Epidermal melanocyte (primary cell): Measurements from ENCODE around the gene VMAC.

Experiments used
- DNase-seq: peaks from one replicate; pipeline ENCODE4 v3.0.0; 2011; ENCODE audit warnings: low spot score; ENCODE audit not compliant: insufficient read length

The VMAC gene

DNA sequence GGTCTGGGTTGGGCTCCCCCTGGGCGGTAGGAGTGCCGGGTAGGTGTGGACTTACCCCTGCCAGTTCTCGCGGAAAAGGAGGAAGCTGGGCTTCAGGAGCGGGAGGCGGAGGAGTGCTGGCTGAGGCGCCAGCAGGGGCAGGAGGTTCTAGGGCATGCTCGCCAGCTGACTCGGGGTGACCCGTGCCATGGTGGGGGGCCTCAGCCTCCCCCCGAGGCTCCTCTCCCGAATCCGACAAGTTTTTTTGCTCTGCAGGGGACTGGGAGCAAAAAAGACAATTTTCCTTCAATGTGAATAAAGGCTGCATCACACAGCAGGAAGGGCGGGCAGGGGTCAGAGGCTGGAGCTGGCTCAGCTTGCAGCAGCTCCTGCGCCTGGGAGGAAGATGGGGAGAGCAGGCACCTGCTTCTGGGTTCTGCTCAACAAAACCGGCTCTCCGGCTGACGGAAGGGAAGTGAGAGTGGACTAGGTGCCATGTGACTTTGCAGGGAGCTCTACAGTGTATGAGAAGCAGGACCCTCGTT is 46.7 kb downstream of the VMAC start:
- DNase-seq, result no peak

DNA sequence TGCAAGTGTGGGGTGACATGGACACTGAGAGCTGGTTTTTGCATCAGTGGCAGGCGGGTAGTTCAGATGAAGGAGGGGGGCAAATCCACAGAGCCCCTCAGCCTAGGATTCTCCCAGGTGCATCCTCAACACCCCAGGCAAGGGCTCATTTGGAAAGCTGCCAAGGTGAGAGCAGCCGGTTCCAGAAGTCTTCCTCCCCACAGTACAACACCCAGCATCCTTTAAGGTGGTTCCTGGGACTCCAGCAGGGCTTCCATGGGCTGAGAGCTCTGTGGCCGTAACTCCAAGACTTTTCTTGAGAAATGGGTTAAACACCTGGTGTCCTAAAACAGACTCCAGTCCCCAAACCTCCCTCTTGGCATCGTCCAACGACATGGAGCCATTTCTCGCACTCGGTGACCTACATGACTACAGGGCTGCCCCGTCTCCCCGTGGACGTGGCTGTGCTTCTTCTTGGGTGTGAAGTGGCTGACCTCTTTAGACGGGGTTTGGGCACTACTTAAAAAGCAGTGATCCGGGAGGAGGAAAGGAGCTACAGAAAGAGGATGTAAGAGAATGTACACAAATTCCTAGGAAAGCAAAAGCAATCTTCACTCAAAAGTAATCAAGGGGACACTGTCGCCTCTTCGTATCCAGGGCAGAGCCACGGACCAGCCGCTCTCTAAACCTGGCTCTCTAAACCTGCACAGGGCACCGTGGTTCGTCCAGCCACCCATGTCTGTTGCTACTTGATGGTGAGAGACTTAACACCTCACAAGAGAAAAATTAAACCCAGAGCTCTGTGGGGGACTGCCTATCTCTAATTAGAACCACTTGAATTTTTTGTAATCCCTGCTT is 47.7 kb downstream of the VMAC start:
- DNase-seq, result no peak

DNA sequence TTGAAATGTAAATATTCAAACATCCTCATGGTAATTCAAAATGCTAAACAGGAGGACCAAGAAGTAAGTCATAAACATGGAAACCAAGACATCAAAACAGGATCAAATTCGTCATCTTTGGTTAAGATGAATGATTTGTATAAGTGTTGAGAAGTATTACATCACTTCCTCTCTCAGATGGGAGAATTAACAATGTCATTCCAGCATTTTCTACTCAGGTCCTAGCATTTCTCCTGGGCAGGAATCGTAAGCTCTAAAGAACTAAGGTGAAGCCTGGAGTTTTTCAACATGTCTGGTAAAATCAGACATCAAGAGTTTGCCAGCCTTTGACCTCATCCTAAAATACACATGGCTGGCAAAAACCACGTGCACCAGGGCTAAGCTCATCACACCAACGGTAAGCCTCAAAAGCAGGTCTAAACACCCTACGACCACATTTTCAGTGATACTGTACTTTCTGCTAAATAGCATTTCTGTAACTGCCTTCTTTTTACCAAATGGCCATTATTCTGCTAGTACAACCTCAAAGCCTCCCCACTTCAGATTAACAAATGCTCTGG is 48.4 kb downstream of the VMAC start:
- DNase-seq, result no peak

DNA sequence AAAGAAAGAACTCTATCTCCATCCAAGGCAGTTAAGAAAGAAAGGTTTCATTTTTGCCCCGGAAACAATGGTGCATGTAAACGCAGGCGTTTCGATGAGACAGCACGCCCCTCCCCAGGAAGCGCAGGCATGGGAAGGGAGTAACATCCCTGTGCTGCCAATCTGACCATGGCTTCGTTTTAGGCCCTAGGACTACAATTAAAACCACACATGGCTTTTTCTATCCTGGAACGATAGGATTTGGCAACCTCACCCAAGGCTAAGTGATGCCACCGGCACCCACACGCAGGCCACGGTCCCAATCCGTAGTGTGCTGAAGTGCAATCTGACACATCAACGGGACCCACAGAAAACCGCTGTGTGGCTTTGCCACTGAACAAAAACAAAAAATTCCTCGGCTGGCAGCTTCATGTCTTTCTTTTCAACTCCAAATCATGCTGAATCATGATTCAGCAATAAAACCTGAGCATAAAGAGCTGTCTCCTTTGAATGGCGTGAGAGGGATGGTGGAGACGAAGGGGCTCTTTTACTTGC is 49.1 kb downstream of the VMAC start:
- DNase-seq, result no peak

DNA sequence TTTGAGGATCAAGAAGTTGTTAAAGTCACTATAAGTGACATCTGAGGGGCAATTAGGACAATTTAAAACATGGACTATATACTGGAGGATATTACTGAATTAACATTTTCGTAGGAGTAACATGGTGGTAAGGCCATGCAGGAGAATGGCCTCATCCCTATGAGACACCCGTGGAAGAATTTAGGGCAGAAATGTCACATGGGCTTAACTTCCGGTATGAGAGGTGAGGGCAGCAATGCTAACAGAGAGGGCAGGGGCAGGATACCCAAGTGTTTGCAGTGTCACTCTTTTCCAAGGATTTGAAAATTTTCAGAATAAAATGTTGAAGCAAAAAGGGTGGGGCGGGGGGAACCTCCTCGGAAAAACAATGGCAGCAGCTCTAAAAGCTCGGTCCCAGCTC is 49.6 kb downstream of the VMAC start:
- DNase-seq, result no peak

DNA sequence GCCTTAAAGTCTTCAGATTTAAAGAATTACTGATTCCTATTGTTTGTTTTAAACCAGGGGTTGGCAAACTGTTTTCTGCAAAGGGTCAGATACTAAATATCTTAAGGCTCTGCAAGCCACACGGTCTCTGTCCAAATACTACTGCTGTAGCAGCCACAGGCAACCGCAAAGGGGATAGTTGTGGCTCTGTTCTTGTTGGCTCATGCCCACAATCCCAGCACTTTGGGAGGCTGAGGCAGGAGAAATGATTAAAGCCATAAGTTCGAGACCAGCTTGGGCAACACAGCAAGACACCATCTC is 50.9 kb downstream of the VMAC start:
- no peak for DNase-seq

DNA sequence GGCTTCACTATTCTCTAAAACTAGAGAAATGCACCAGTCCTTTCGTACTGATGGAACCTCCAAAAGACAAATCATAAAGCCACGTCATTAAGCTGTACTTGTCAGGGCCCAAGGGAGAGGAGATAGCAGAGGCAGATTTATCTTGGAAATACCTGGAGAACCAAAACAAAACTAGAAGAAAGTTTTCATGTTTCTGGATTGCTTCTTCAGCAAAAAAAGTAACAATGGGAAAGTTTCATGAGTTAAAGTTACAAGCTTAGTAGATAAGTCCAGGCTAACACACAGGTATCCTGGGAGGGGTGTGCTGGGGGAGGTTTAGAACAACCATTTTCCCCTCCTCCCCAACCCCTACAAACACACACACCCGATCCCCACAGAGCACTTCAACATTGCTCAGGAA is 51.7 kb downstream of the VMAC start:
- DNase-seq, result no peak

DNA sequence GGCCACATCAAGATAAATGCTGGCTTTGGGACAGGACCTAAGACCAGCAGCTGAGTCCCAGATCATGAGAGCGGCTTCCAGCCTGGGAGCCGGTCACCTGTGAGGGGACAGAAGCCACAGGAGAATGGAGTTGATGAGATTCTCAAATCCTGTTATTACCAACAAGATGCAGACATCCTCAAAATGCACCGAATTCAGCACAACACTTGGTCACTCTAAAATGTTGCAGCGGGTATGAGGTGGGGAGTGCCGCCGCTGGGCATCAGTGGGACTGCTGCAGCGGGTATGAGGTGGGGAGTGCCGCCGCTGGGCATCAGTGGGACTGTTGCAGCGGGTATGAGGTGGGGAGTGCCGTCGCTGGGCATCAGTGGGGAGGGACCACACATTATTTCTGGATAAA is 52.1 kb downstream of the VMAC start:
- no peak for DNase-seq

DNA sequence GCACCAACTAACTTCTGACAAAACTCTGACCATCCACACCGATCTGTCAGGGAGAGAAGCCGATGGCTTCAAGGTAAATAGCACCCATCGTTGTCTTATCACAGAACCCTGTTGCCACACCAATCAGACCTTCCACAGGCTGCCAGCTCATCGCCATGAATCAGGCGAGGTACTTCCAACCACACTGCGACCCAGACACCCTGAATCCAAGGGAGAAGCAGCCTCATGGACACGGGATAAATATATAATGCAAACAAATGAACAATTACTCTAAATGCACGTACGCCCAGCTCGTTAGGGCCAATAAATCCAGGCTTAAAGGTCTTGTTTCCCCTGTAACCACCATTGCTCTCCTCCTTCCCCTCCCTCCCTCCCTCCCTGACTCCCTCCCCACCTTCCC is 52.5 kb downstream of the VMAC start:
- no peak for DNase-seq

DNA sequence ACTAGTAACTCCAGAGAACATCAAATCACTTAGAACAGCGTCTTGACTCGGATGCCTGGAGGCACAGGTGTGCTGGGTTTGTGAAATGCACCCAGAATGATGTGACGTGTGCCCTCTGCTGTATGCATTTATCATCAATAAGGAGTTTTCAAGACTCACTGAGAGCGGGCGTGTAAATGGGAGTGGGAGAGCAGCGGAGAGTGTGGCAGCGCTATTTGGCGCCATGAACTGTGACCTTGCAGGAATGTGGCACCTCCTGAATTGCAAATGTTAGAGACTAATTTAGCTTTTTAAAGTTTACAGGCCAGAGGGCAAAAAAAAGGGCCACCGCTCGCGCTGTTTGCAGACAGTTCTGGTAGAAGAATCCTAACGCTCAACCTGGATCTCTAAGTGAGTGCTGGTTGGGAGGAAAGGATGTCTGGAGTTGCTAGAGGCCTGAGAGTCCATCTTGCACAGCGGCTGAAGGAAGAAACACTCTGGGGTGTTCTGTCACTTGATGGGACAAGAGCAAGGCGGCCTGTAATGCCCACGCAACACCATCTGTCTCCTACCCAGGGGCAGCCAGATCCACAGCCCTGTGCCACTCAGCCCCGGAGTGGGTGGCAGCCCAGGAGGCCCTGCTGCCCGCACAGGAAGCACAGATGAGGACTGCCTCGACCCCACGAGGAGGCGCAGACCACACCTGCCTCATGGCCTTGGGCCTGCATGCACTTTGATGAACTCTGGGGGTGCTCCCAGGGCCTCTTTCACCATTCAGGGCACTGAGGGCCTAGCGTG is 53.6 kb downstream of the VMAC start:
- no peak for DNase-seq

DNA sequence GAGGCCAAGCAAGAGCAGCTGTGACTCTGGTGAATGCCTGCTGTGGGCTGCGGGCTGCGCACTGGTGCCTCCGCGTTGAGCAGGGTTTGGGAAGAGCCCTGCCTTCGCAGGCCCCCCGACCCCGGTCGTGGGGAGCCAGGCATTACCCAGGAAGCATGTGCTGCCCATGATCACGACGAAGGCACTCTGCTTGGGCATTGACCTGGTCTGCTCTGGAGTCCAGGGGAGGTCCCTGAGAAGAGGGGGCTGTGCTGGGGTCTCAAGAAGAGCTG is 54.1 kb downstream of the VMAC start:
- no peak for DNase-seq

DNA sequence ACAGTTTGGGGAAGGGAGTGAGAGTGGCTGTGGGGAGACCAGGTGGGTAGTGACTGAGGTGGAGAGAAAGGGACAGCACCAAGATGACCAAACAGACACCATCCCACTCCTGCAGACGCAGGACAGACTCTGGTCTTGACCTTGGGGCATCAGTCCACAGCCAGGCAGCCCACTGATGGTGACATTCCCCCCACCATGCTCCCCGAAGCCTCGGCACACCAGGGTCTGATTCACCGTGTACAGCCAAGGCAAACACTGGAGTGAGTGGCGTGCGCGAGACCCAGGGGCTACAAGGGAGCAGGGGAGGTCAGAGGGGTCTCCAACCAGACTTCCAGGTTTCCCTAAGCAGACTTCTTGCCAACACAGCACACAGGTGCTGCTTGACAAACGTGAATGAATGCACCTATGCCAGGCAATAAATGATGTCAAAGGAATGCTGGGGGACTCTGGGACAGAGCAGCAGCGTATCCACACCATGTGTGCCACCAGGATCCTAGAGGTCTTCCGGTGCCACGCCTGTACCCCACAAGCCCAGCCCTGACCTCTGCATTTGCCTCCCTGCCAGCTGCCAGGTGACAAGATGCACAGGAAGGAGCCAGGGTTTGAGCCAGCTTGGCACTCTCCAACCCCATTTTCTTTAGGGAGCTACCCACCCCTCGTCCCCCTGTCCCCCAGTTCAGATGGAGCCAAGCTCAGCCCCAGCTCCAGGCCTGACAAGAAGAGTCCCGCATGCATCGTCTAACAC is 54.8 kb downstream of the VMAC start:
- DNase-seq, result no peak
